B cell (primary cell): Measurements from ENCODE around the gene TFE3. TPM values are rescaled to one million over a fixed set of nuclear protein-coding genes. Genes with fewer than 3 reads are reported as not detected.
A peak's percentile ranks its signal among the peaks of the same experiment; 100 is the strongest.

Source experiments
- ATAC-seq: fragments of 200-7000 bp; cut with Tn5 transposase; one replicate; pipeline ENCODE4 v1.10.0; 2021; ENCODE audit warnings: low read depth, mild to moderate bottlenecking, moderate number of reproducible peaks, moderate library complexity
- CTCF ChIA-PET: fragments of 350-600 bp; sonication (Branson Sonifier 250); formaldehyde crosslinking; loops from one replicate; lab custom pipeline; 2021; ENCODE audit warnings: antibody characterized with exemption, inconsistent platforms; lab: Charles Lee
- POLR2A ChIA-PET: fragments of 350-600 bp; sonication (Branson Sonifier 250); formaldehyde crosslinking; loops from one replicate; lab custom pipeline; 2021; ENCODE audit warnings: antibody characterized with exemption; lab: Charles Lee
- DNase-seq: peaks from one replicate; pipeline ENCODE4 v3.0.0; 2013
- H2AFZ ChIP-seq: 2 replicates; pipeline ENCODE4 v1.6.1; 2012; ENCODE audit warnings: mild to moderate bottlenecking, low read depth, low read length; ENCODE audit not compliant: insufficient read depth, poor library complexity, severe bottlenecking
- H3K27ac ChIP-seq, 2 donors: 1 replicate in 1 of 2; 2 replicates in 1 of 2; pipeline ENCODE4 v1.5.1; 2012 to 2013; ENCODE audit warnings: low read length in 2 of 2, mild to moderate bottlenecking in 2 of 2, moderate library complexity in 1 of 2
- H3K27me3 ChIP-seq, 4 experiments: fragments of 200-600 bp in 1 of 4; sonication (generic) in 1 of 4; replicated peaks in 1 of 4; 1 replicate in 2 of 4; 2 replicates in 2 of 4; pipeline versions ENCODE4 v1.6.1 to v1.7.0; 2013 to 2016; ENCODE audit warnings: low read length in 3 of 4, mild to moderate bottlenecking in 2 of 4, mixed read lengths in 1 of 4, moderate library complexity in 1 of 4; ENCODE audit not compliant: insufficient read depth in 4 of 4, control insufficient read depth in 3 of 4; ENCODE audit errors: control extremely low read depth in 1 of 4
- H3K36me3 ChIP-seq, 2 experiments: replicated peaks in 1 of 2; 1 replicate in 1 of 2; 2 replicates in 1 of 2; pipeline versions ENCODE4 v1.6.1 to v1.7.1; 2013; ENCODE audit warnings: low read length in 1 of 2; ENCODE audit not compliant: insufficient read depth in 2 of 2, control insufficient read depth in 1 of 2; ENCODE audit errors: control extremely low read depth in 1 of 2, extremely low read depth in 1 of 2
- H3K4me1 ChIP-seq, 2 donors: fragments of 200-600 bp in 1 of 2; sonication (generic) in 1 of 2; 1 replicate in 1 of 2; 2 replicates in 1 of 2; pipeline versions ENCODE4 v1.5.1 to v1.6.1; 2013 to 2017; ENCODE audit warnings: low read length in 2 of 2; ENCODE audit not compliant: control insufficient read depth in 2 of 2, insufficient read depth in 2 of 2
- H3K4me2 ChIP-seq: replicated peaks from 2 replicates; pipeline ENCODE3; 2012; ENCODE audit warnings: mild to moderate bottlenecking, low read depth, low read length; ENCODE audit not compliant: poor library complexity, severe bottlenecking
- H3K4me3 ChIP-seq, 5 experiments: fragments of 200-600 bp in 1 of 5; sonication (generic) in 1 of 5; 1 replicate in 3 of 5; 2 replicates in 2 of 5; pipeline versions ENCODE4 v1.5.1 to v1.7.0; 2011 to 2016; ENCODE audit warnings: low read length in 4 of 5, mild to moderate bottlenecking in 4 of 5, low read depth in 2 of 5, control low read depth in 1 of 5, moderate library complexity in 1 of 5; ENCODE audit not compliant: insufficient read depth in 1 of 5; ENCODE audit errors: control extremely low read depth in 1 of 5, extremely low read depth in 1 of 5
- H3K79me2 ChIP-seq: fragments of 200-600 bp; sonication (generic); one replicate; pipeline ENCODE4 v1.6.0; 2016; ENCODE audit warnings: low read length; ENCODE audit not compliant: control insufficient read depth, insufficient read depth
- H3K9ac ChIP-seq: fragments of 200-600 bp; sonication (generic); 2 replicates; pipeline ENCODE4 v1.6.1; 2017; ENCODE audit warnings: mild to moderate bottlenecking, low read length, moderate library complexity
- H3K9me3 ChIP-seq, 3 donors: one replicate each; pipeline versions ENCODE4 v1.6.1 to v1.7.1; 2013; ENCODE audit warnings: low read length in 2 of 3; ENCODE audit not compliant: control insufficient read depth in 2 of 3, insufficient read depth in 1 of 3; ENCODE audit errors: control extremely low read depth in 1 of 3
- H4K20me1 ChIP-seq: 2 replicates; pipeline ENCODE4 v1.6.0; 2012; ENCODE audit warnings: mild to moderate bottlenecking, low read length; ENCODE audit not compliant: insufficient read depth, control insufficient read depth, poor library complexity, severe bottlenecking
- H3K27ac Mint-ChIP-seq: one replicate; pipeline ENCODE4 v1.8.0; 2021; ENCODE audit warnings: mixed read lengths
- H3K27me3 Mint-ChIP-seq: one replicate; pipeline ENCODE4 v1.8.0; 2021; ENCODE audit warnings: mixed read lengths
- H3K4me1 Mint-ChIP-seq: one replicate; pipeline ENCODE4 v1.8.0; 2021; ENCODE audit warnings: mixed read lengths
- H3K4me3 Mint-ChIP-seq: one replicate; pipeline ENCODE4 v1.8.0; 2021; ENCODE audit warnings: mixed read lengths
- H3K9me3 Mint-ChIP-seq: one replicate; pipeline ENCODE4 v1.8.0; 2022; ENCODE audit warnings: mixed read lengths; ENCODE audit not compliant: insufficient read depth
- EZH2 ChIP-seq: IDR thresholded peaks from 2 replicates; pipeline ENCODE4 v1.6.1; 2012; ENCODE audit warnings: borderline replicate concordance, low read depth, mild to moderate bottlenecking, moderate library complexity, low read length; ENCODE audit not compliant: insufficient read depth, poor library complexity, severe bottlenecking
- WGBS: methylation state at CpG from one replicate; pipeline ENCODE4 v1.1.5; 2013; ENCODE audit warnings: missing lambda C conversion rate; ENCODE audit not compliant: insufficient coverage; 5-methylcytosine and 5-hydroxymethylcytosine counted together
- intact Hi-C: fragments of 100-400 bp; cut with micrococcal nuclease; formaldehyde crosslinking; loops from one replicate; pipeline ENCODE4 v1.10.0; 2022
- polyA plus RNA-seq: library from polyadenylated mRNA; depleted of rRNA; stranded (reverse); fragments of >200 nt; gene quantifications from 2 replicates; pipeline ENCODE4 v1.2.3, GENCODE V29; 2012
- total RNA-seq, 2 donors: library from RNA; stranded (reverse); fragments of 120-200 nt in 1 of 2; gene quantifications; 1 replicate in 1 of 2; 2 replicates in 1 of 2; pipeline versions ENCODE4 v1.2.3 to v1.2.4, GENCODE V29; 2013 to 2022
- TF ChIP-seq, protein P1 (sequence below): fragments of 200-600 bp; IDR thresholded peaks from one replicate; pipeline ENCODE4 v1.8.0; 2022; ENCODE audit warnings: antibody characterized with exemption, mild to moderate bottlenecking

TFE3 gene
- total and polyA plus RNA-seq, 2 donors (not counting 1 experiment from before 2014, with no cell fraction given), result 21.0 to 38.9 TPM

DNA sequence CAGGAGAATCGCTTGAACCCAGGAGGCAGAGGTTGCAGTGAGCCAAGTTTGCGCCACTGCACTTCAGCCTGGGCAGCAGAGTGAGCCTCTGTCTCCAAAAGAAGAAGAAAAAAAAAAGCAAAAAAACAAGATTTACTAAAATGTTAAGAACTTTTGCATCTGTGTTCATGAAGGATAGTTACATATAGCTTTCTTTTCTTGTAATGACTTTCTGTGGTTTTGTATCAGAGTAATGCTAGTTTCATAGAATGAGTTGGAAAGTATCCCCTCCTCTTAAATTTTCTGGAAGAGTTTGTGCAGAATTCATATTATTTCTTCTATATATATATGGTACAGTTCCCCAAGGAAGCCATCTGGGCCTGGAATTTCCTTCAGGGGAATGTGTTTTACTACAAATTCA is 24.1 kb downstream of the TFE3 start:
- no peak overlapping the region for H3K27ac Mint-ChIP-seq
- H4K20me1 ChIP-seq, result no peaks in the 10 kb centered on the region
- no peaks in the 10 kb centered on the region for H3K79me2 ChIP-seq
- ChIA-PET CTCF (interaction anchor here (0.6 kb wide), 1 partner anchor 72 kb away, joined by 3 read pairs; no protein-coding TSS in a partner anchor), POLR2A (no interaction called here)
- no peak overlapping the region for H3K4me2 ChIP-seq
- no peak overlapping the region for H2AFZ ChIP-seq
- intact Hi-C loops, result no loop called here
- H3K27me3 ChIP-seq, result no peaks in the 10 kb centered on the region
- no peak overlapping the region for H3K27ac ChIP-seq
- no CpG with 5 or more reads among the region's 2 CpGs for WGBS
- no peak overlapping the region for H3K9ac ChIP-seq
- no peaks in the 10 kb centered on the region for H3K36me3 ChIP-seq
- ATAC-seq, result no peak
- no peak for DNase-seq
- no peaks in the 10 kb centered on the region for H3K4me1 Mint-ChIP-seq
- no peaks in the 10 kb centered on the region for H3K9me3 Mint-ChIP-seq
- TF ChIP-seq EZH2, result no peak
- TF ChIP-seq, protein P1, sequence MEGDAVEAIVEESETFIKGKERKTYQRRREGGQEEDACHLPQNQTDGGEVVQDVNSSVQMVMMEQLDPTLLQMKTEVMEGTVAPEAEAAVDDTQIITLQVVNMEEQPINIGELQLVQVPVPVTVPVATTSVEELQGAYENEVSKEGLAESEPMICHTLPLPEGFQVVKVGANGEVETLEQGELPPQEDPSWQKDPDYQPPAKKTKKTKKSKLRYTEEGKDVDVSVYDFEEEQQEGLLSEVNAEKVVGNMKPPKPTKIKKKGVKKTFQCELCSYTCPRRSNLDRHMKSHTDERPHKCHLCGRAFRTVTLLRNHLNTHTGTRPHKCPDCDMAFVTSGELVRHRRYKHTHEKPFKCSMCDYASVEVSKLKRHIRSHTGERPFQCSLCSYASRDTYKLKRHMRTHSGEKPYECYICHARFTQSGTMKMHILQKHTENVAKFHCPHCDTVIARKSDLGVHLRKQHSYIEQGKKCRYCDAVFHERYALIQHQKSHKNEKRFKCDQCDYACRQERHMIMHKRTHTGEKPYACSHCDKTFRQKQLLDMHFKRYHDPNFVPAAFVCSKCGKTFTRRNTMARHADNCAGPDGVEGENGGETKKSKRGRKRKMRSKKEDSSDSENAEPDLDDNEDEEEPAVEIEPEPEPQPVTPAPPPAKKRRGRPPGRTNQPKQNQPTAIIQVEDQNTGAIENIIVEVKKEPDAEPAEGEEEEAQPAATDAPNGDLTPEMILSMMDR, result no peak
- H3K27me3 Mint-ChIP-seq, result no peaks in the 10 kb centered on the region
- no peaks in the 10 kb centered on the region for H3K4me1 ChIP-seq
- no peaks in the 10 kb centered on the region for H3K9me3 ChIP-seq
- no peak overlapping the region for H3K4me3 Mint-ChIP-seq
- H3K4me3 ChIP-seq, result no peak overlapping the region

DNA sequence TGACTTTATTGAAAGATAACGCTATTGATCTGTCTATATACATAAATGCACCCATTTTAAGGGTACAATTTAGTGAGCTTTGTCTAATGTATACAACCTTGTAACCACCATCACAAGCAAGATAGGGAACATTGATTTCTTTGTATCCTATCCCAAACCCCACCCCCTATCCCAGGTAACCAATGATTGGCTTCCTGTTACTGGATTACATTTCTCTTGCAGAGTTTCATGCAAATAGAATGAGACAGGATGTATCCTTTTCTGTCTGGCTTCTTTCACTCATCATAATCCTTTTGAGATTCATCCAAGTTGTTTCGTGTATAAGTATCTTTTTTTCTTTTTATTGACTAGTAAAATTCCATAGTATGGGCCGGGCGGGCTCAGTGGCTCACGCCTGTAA is 39.5 kb downstream of the TFE3 start:
- no CpG with 5 or more reads among the region's 5 CpGs for WGBS
- TF ChIP-seq, protein P1, result no peak
- TF ChIP-seq EZH2, result no peak
- intact Hi-C loops, result loop anchor here (2.0 kb wide), 1 partner anchor 75 kb away; the partner anchor contains the start of gene WDR45

More for the DNA sequence above, 39.5 kb downstream of the TFE3 start:
- H3K27me3 Mint-ChIP-seq, result no peaks in the 10 kb centered on the region
- no peaks in the 10 kb centered on the region for H3K27me3 ChIP-seq
- H3K27ac Mint-ChIP-seq, result no peak overlapping the region
- ChIA-PET POLR2A (no interaction called here), CTCF (no interaction called here)
- H3K9me3 ChIP-seq, result no peaks in the 10 kb centered on the region
- H2AFZ ChIP-seq, result no peak overlapping the region
- no peaks in the 10 kb centered on the region for H4K20me1 ChIP-seq
- peaks cover 0 to 4% of the 10 kb centered on the region in 2 experiments for H3K36me3 ChIP-seq
- DNase-seq (no peak), ATAC-seq (no peak)
- peaks cover 20% of the 10 kb centered on the region for H3K4me1 Mint-ChIP-seq
- H3K4me2 ChIP-seq, result no peak overlapping the region
- no peaks in the 10 kb centered on the region for H3K9me3 Mint-ChIP-seq
- no peak overlapping the region for H3K4me3 ChIP-seq
- H3K9ac ChIP-seq, result no peak overlapping the region
- H3K4me3 Mint-ChIP-seq, result peak overlapping the region; percentile 37
- H3K79me2 ChIP-seq, result peaks cover 15% of the 10 kb centered on the region
- H3K27ac ChIP-seq, result no peak overlapping the region
- H3K4me1 ChIP-seq, result peaks cover 8 to 14% of the 10 kb centered on the region in 2 donors
